ENCODE data around the gene CALML6. TPM values are rescaled to one million over a fixed set of nuclear protein-coding genes. Genes with fewer than 3 reads are reported as not detected.
A peak's percentile ranks its signal among the peaks of the same experiment; 100 is the strongest.

Gene CALML6
- total RNA-seq, 4 donors from 2014 or later, result 4.8 to 7.0 TPM; not detected in 2

DNA sequence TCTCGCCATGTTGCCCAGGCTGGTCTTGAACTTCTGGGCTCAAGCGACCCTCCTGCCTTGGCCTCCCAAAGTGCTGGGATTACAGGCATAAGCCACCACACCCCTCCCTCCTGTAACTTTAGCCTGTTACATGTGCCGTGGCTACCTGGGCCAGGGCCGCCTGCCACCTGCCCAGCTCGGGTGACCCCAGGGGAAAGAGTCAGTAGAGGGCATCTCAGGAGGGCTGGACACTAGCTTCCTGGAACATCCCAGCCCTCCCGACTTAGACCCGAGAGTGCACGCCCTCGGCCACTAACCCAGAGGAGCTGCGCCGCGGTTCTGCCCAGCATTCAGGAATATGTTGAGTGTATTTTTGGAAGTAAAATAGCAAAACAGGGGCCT lies 44.4 kb downstream of the CALML6 start:
- intact Hi-C loops (cut with DNase I; ENCODE audit: low total_unique reads) (no loop called here), in situ Hi-C loops (cut with MboI; ENCODE audit: low sequenced_read_pairs in 4 of 4) (no loop called here)
- no peak overlapping the region for H3K27ac ChIP-seq
- TF ChIP-seq POLR2A (IDR thresholded peaks at IDR 0.05) (no peak), CTCF (IDR thresholded peaks at IDR 0.05 in 4 of 5, conservative IDR thresholded peaks at IDR 0.05 in 1 of 5) (no peak)
- ATAC-seq (no peak), DNase-seq (no peak)
- H3K9me3 ChIP-seq, result no peaks in the 10 kb centered on the region
- no peaks in the 10 kb centered on the region for H3K4me1 ChIP-seq
- H3K27me3 ChIP-seq, result peaks cover 35 to 55% (median 42%) of the 10 kb centered on the region in 3 donors
- H3K4me3 ChIP-seq, result no peak overlapping the region
- H3K36me3 ChIP-seq, result no peaks in the 10 kb centered on the region

DNA sequence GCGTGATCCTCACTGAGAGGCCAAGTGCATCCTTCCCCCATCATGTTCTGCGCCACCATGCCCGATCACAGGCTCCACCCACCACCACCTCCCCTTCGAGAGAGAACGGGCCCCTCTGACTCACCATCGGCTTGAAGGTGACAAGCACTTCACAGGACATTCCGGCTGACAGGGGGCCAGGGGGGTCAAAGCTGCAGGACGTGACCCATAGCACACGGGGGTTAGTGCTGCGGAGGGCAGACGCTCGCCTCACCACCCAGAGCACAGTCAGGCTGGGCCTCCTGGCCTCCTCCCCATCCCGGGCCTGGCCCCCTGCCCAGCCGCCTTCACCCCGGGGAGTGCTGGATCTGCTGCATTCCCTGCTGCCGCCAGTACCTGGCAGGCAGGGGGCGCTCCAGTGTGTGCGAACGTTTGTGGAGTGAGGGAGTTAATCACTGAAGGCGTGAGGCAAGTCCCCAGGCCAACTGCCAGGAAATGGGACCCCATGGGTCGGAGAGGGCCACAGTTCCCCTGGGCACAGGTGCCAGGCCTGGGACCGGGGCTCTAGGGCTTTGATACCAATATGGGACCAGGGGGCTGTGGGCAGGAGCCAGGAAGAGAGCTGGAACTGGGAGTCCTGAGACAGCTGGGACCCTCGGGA lies 44.9 kb downstream of the CALML6 start:
- intact Hi-C loops (cut with DNase I; ENCODE audit: low total_unique reads), result loop anchor here (1.0 kb wide), 1 partner anchor 85 kb away; no protein-coding TSS in a partner anchor
- in situ Hi-C loops (cut with MboI; ENCODE audit: low sequenced_read_pairs in 4 of 4), result no loop called here
- ATAC-seq (peak in 1 of 2 donors; percentile 41), DNase-seq (peak; percentile 9 to 37)
- Histone ChIP-seq H3K27ac (no peak overlapping the region), H3K4me3 (no peak overlapping the region), H3K36me3 (no peaks in the 10 kb centered on the region), H3K9me3 (no peaks in the 10 kb centered on the region), H3K27me3 (peaks cover 40 to 59% (median 48%) of the 10 kb centered on the region in 3 donors), H3K4me1 (no peaks in the 10 kb centered on the region)
- TF ChIP-seq POLR2A (IDR thresholded peaks at IDR 0.05) (no peak), CTCF (IDR thresholded peaks at IDR 0.05 in 4 of 5, conservative IDR thresholded peaks at IDR 0.05 in 1 of 5) (peak in 4 of 5 experiments; percentile 36 to 61 (median 56))

GRCh38 chr1:1960480-1961196 lies 45.6 kb downstream of the CALML6 start:
- TF ChIP-seq POLR2A (IDR thresholded peaks at IDR 0.05) (no peak), CTCF (IDR thresholded peaks at IDR 0.05 in 4 of 5, conservative IDR thresholded peaks at IDR 0.05 in 1 of 5) (no peak)
- ATAC-seq (no peak), DNase-seq (no peak)
- Histone ChIP-seq H3K4me3 (no peak overlapping the region), H3K27me3 (peaks cover 46 to 66% (median 53%) of the 10 kb centered on the region in 3 donors), H3K27ac (no peak overlapping the region), H3K9me3 (no peaks in the 10 kb centered on the region), H3K4me1 (no peaks in the 10 kb centered on the region), H3K36me3 (no peaks in the 10 kb centered on the region)
- intact Hi-C loops (cut with DNase I; ENCODE audit: low total_unique reads) (loop anchor here (1.0 kb wide), 1 partner anchor 85 kb away; no protein-coding TSS in a partner anchor), in situ Hi-C loops (cut with MboI; ENCODE audit: low sequenced_read_pairs in 4 of 4) (no loop called here)

GRCh38 chr1:1962752-1963151 lies 47.7 kb downstream of the CALML6 start:
- no peaks in the 10 kb centered on the region for H3K9me3 ChIP-seq
- H3K27ac ChIP-seq, result no peak overlapping the region
- H3K4me3 ChIP-seq, result no peak overlapping the region
- TF ChIP-seq POLR2A (IDR thresholded peaks at IDR 0.05) (no peak), CTCF (IDR thresholded peaks at IDR 0.05 in 4 of 5, conservative IDR thresholded peaks at IDR 0.05 in 1 of 5) (no peak)
- no peak for DNase-seq
- H3K4me1 ChIP-seq, result no peaks in the 10 kb centered on the region
- no peak for ATAC-seq
- intact Hi-C loops (cut with DNase I; ENCODE audit: low total_unique reads), result no loop called here
- in situ Hi-C loops (cut with MboI; ENCODE audit: low sequenced_read_pairs in 4 of 4), result no loop called here
- H3K27me3 ChIP-seq, result peaks cover 51 to 72% (median 60%) of the 10 kb centered on the region in 3 donors
- no peaks in the 10 kb centered on the region for H3K36me3 ChIP-seq

Measured in gastrocnemius medialis (tissue), 4 donors.